ENCODE results near the gene HNRNPAB. TPM values are rescaled to one million over a fixed set of nuclear protein-coding genes. Genes with fewer than 3 reads are reported as not detected.
"Not testable (repeated sequence)": the region's sequence is repeated elsewhere in the genome, so short reads cannot be mapped to it uniquely, and the experiment has no call there.

The HNRNPAB gene
- total RNA-seq, 1 experiment from 2014 or later, result 547 TPM

DNA sequence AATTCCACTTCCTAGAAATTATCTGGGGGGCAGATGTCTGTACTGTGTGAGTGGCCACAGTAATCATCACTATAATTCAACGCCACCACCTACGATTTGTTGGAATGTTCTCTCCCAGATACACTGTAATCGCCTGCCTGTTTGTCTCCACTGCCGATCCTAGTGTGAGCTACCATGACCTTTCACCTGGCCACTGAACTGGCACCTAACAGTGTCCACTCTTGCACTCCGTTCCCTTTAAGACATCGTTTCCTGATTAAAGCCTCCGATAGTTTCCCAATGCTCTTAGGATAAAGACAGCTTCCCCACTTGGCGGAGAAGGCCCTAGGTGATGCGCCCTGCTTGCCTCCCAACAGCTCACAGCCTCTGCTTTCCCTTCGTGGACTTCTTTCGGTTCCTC is 24.3 kb downstream of the HNRNPAB start:
- Mint-ChIP-seq H3K27me3 (ENCODE audit: low read depth) (no peaks in the 10 kb centered on the region), H3K36me3 (ENCODE audit: insufficient read depth in 1 of 3, low read depth in 3 of 3) (peaks cover 44 to 66% (median 53%) of the 10 kb centered on the region in 3 experiments), H3K4me3 (no peak overlapping the region), H3K9me3 (no peaks in the 10 kb centered on the region; a peak in 1 of 5 replicates), H3K27ac (no peak overlapping the region), H3K4me1 (peaks cover 16 to 25% of the 10 kb centered on the region in 2 experiments)
- Histone ChIP-seq H4K91ac (ENCODE audit: insufficient read length, low read depth, low read length) (no peak overlapping the region), H2BK15ac (ENCODE audit: low read depth, low read length) (no peak overlapping the region), H3K27ac (ENCODE audit: insufficient read length, low read depth, low read length) (no peak overlapping the region), H3K18ac (ENCODE audit: insufficient read length, low read depth, low read length) (no peak overlapping the region), H4K5ac (ENCODE audit: insufficient read length, low read depth, low read length) (no peak overlapping the region), H2AK5ac (ENCODE audit: insufficient read length, low read length) (no peak overlapping the region), H4K8ac (replicated peaks; ENCODE audit: insufficient read length, low read depth, low read length) (no peak overlapping the region), H3K23ac (ENCODE audit: insufficient read length, low read depth, low read length) (no peak overlapping the region), H4K20me1 (ENCODE audit: control insufficient read depth, insufficient read depth, insufficient read length) (peaks cover 3% of the 10 kb centered on the region), H3K14ac (ENCODE audit: insufficient read depth, low read length) (no peak overlapping the region), H2BK120ac (ENCODE audit: low read depth, low read length, poor library complexity, severe bottlenecking) (no peak overlapping the region), H3K79me2 (ENCODE audit: insufficient read depth, low read length) (peaks cover 4% of the 10 kb centered on the region; the same call in 1 of the 2 replicates), H2BK12ac (ENCODE audit: insufficient read length, low read depth, low read length) (no peak overlapping the region), H3K9ac (ENCODE audit: extremely low read depth, insufficient read length, low read length) (no peak overlapping the region), H3K4me2 (ENCODE audit: insufficient read depth, insufficient read length, low read length) (no peak overlapping the region), H2AFZ (ENCODE audit: low read length) (no peak overlapping the region), H3K56ac (ENCODE audit: insufficient read length, low read depth, low read length) (no peak overlapping the region), H2BK5ac (ENCODE audit: insufficient read length, low read length) (no peak overlapping the region), H3K9me3 (ENCODE audit: control insufficient read depth, low read depth, low read length) (no peaks in the 10 kb centered on the region), H3K4ac (ENCODE audit: low read depth, low read length) (no peak overlapping the region), H3K79me1 (ENCODE audit: insufficient read depth, low read depth, low read length, poor library complexity, severe bottlenecking) (no peaks in the 10 kb centered on the region), H3K23me2 (ENCODE audit: insufficient read length, low read depth, low read length, poor library complexity, severe bottlenecking) (peaks cover 3% of the 10 kb centered on the region), H3K4me1 (ENCODE audit: insufficient read depth, low read length) (no peaks in the 10 kb centered on the region), H2BK20ac (ENCODE audit: low read depth, low read length, poor library complexity, severe bottlenecking) (no peak overlapping the region), H3K27me3 (ENCODE audit: insufficient read depth, low read length) (no peaks in the 10 kb centered on the region), H3T11ph (ENCODE audit: low read length) (no peak overlapping the region)
- WGBS (ENCODE audit: extremely low coverage, insufficient read length, low lambda C conversion rate), result no CpG with 5 or more reads among the region's 11 CpGs
- DNase-seq, result no peak
- TF ChIP-seq, protein P1, sequence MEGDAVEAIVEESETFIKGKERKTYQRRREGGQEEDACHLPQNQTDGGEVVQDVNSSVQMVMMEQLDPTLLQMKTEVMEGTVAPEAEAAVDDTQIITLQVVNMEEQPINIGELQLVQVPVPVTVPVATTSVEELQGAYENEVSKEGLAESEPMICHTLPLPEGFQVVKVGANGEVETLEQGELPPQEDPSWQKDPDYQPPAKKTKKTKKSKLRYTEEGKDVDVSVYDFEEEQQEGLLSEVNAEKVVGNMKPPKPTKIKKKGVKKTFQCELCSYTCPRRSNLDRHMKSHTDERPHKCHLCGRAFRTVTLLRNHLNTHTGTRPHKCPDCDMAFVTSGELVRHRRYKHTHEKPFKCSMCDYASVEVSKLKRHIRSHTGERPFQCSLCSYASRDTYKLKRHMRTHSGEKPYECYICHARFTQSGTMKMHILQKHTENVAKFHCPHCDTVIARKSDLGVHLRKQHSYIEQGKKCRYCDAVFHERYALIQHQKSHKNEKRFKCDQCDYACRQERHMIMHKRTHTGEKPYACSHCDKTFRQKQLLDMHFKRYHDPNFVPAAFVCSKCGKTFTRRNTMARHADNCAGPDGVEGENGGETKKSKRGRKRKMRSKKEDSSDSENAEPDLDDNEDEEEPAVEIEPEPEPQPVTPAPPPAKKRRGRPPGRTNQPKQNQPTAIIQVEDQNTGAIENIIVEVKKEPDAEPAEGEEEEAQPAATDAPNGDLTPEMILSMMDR (conservative IDR thresholded peaks at IDR 0.05), result no peak

DNA sequence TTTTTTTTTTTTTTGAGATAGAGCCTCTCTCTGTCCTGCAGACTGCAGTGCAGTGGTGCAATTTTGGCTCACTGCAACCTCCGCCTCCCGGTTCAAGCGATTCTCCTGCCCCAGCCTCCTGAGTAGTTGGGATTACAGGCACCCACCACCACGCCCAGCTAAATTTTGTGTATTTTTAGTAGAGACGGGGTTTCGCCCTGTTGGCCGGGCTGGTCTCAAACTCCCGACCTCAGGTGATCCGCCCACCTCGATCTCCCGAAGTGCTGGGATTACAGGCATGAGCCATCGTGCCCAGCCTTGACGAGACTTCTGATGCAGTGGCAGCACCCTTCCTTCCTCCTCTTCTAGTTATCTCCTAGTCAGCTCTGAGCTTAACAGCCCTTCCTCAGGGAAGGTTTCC is 24.8 kb downstream of the HNRNPAB start:
- not testable (repeated sequence) for H3K79me2 ChIP-seq (ENCODE audit: insufficient read depth, low read length); H4K91ac ChIP-seq (ENCODE audit: insufficient read length, low read depth, low read length); H4K5ac ChIP-seq (ENCODE audit: insufficient read length, low read depth, low read length); H3K27me3 ChIP-seq (ENCODE audit: insufficient read depth, low read length); H3K14ac ChIP-seq (ENCODE audit: insufficient read depth, low read length); DNase-seq; H2AFZ ChIP-seq (ENCODE audit: low read length); H3K9me3 Mint-ChIP-seq; H2BK120ac ChIP-seq (ENCODE audit: low read depth, low read length, poor library complexity, severe bottlenecking); H3K23me2 ChIP-seq (ENCODE audit: insufficient read length, low read depth, low read length, poor library complexity, severe bottlenecking); H3K79me1 ChIP-seq (ENCODE audit: insufficient read depth, low read depth, low read length, poor library complexity, severe bottlenecking); H3K27me3 Mint-ChIP-seq (ENCODE audit: low read depth); H2AK5ac ChIP-seq (ENCODE audit: insufficient read length, low read length); H3K23ac ChIP-seq (ENCODE audit: insufficient read length, low read depth, low read length); H3K9me3 ChIP-seq (ENCODE audit: control insufficient read depth, low read depth, low read length); H4K20me1 ChIP-seq (ENCODE audit: control insufficient read depth, insufficient read depth, insufficient read length); H3T11ph ChIP-seq (ENCODE audit: low read length); H3K4me3 Mint-ChIP-seq; H3K4ac ChIP-seq (ENCODE audit: low read depth, low read length); H3K4me1 ChIP-seq (ENCODE audit: insufficient read depth, low read length); H3K4me2 ChIP-seq (ENCODE audit: insufficient read depth, insufficient read length, low read length); H3K56ac ChIP-seq (ENCODE audit: insufficient read length, low read depth, low read length); H2BK12ac ChIP-seq (ENCODE audit: insufficient read length, low read depth, low read length); H2BK15ac ChIP-seq (ENCODE audit: low read depth, low read length); H2BK5ac ChIP-seq (ENCODE audit: insufficient read length, low read length); H3K18ac ChIP-seq (ENCODE audit: insufficient read length, low read depth, low read length); H3K27ac ChIP-seq (ENCODE audit: insufficient read length, low read depth, low read length); H3K9ac ChIP-seq (ENCODE audit: extremely low read depth, insufficient read length, low read length); H4K8ac ChIP-seq (replicated peaks; ENCODE audit: insufficient read length, low read depth, low read length); H2BK20ac ChIP-seq (ENCODE audit: low read depth, low read length, poor library complexity, severe bottlenecking)
- WGBS (ENCODE audit: extremely low coverage, insufficient read length, low lambda C conversion rate), result no CpG with 5 or more reads among the region's 13 CpGs
- Mint-ChIP-seq H3K36me3 (ENCODE audit: insufficient read depth in 1 of 3, low read depth in 3 of 3) (peaks cover 44 to 65% (median 53%) of the 10 kb centered on the region in 3 experiments), H3K4me1 (peaks cover 11 to 20% of the 10 kb centered on the region in 2 experiments), H3K27ac (peak overlapping the region in 1 of 3 experiments; percentile 3; a peak in 1 of 7 replicates)
